Measurements from ENCODE around the gene KIF2C.
"Not testable (repeated sequence)": the region's sequence is repeated elsewhere in the genome, so short reads cannot be mapped to it uniquely, and the experiment has no call there.

Gene KIF2C

DNA sequence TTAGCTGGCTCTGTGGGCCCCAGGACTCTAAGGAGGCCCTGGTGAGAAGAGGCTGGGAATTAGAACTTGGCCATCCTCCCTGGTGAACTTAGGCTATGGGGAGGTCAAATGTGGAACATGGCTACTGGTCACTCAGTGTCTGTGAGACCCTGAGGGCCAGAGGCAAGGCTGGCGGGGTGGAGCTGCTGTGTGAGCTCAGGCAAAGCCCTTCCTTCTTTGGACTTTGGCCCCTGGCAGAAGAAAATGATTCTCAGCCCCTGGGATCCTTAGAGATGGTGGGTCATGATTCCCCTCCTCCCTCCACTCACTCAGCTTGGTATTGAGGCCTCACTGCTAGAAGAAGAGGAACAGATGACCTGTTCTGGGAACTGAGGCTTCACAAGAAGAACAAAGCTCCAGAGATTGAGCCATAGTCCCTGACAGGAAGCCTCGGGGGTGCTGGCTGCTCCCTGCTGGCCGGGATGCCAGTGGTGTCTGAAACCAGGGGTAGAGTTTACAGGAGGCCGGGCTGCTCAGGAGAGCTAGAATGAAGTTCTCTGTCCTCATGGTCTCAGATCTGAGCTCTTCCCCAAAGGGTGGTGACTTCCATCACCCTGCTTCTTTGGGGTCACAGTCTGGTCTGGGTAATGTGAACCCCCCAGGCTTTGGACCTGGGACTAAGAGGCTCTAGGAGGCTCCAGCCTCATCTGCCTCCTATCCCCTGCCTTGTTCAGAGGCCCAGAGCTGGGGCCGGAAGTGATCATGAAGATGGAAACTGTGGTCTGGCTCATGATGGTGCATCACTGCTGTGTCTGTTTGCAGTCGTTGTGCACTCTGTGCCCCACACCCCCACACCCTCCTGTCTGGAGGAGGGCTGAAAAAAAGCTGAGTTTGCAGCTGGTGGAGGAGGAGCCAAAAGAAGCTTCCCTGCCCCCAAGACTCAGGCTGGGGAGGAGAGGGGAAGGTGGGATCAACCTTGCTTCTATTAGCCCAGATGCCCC, 69.6 kb downstream of the KIF2C start:
- no peak for TF ChIP-seq CTCF (IDR thresholded peaks at IDR 0.05; ENCODE audit: insufficient read depth, low read length, missing control alignments)
- ChIA-PET CTCF (interaction anchor here (1.0 to 3.0 kb wide), 10 partner anchors 8 to 205 kb away, joined by 3 to 32 read pairs (median 8); partner anchors contain the start of genes PLK3 and RNU5D-1), POLR2A (interaction anchor here (0.6 to 4.9 kb wide), 11 partner anchors 9 to 712 kb away, joined by 3 to 69 read pairs (median 4); partner anchors contain the start of genes PLK3, PRDX1, RPS8 and UROD)
- H3K4me3 ChIP-seq (ENCODE audit: low read depth, low read length) = peak overlapping the region; percentile 57
- DNase-seq (ENCODE audit: low read depth, low spot score) = peak; percentile 33

DNA sequence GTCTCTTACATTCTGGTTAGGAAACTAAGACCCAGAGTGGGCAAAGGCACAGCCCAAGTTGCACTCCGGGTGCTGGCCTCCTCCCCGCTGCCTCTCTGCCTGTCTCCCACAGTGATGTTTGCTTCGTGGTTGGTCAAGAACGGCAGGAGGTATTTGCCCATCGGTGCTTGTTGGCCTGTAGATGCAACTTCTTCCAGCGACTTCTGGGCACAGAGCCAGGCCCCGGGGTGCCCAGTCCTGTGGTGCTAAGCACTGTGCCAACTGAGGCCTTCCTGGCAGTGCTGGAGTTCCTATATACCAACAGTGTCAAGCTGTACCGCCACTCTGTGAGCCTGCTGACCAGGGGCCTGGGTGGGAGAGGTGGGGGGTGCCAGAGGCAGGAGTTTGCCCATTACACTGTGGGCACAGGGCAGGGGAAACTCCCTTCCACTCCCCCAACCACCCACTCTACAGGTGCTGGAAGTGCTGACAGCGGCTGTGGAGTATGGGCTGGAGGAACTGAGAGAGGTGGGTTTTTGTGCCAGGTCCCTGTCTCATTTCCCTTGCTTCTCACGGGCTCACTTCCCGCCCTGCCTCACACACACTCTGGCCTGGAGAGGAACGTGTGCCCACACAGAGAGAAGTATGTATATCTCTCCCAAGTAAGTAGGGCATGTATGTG, 70.6 kb downstream of the KIF2C start:
- ChIA-PET POLR2A (interaction anchor here (0.6 to 4.9 kb wide), 9 partner anchors 8 to 200 kb away, joined by 3 to 69 read pairs (median 8); partner anchors contain the start of genes PLK3 and RPS8), CTCF (interaction anchor here (1.3 to 3.0 kb wide), 5 partner anchors 9 to 204 kb away, joined by 5 to 32 read pairs (median 9); partner anchors contain the start of gene PLK3)
- peak overlapping the region; percentile 8; the same call in 1 of the 2 replicates for H3K4me3 ChIP-seq (ENCODE audit: low read depth, low read length)
- no peak for TF ChIP-seq CTCF (IDR thresholded peaks at IDR 0.05; ENCODE audit: insufficient read depth, low read length, missing control alignments)
- no peak for DNase-seq (ENCODE audit: low read depth, low spot score)

DNA sequence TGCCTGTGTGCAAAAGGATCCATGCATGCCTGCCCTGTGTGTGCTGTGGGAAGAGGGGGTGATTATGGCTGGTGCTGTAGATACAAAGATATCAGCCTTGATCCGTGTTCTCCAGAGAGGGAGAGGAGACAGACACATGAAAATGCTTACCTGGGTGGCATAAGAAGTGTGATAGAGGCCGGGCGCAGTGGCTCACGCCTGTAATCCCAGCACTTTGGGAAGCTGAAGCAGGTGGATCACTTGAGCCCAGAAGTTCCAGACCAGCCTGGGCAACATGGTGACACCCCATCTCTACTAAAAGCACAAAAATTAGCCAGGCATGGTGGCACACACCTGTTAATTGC, 71.1 kb downstream of the KIF2C start:
- CTCF ChIA-PET = interaction anchor here (1.8 to 3.7 kb wide), 4 partner anchors 10 to 82 kb away, joined by 5 to 32 read pairs (median 13); partner anchors contain the start of gene PLK3
- POLR2A ChIA-PET = interaction anchor here (0.6 to 4.6 kb wide), 4 partner anchors 9 to 200 kb away, joined by 3 to 53 read pairs (median 6); partner anchors contain the start of gene PLK3
- not testable (repeated sequence) for H3K4me3 ChIP-seq (ENCODE audit: low read depth, low read length); DNase-seq (ENCODE audit: low read depth, low spot score)

DNA sequence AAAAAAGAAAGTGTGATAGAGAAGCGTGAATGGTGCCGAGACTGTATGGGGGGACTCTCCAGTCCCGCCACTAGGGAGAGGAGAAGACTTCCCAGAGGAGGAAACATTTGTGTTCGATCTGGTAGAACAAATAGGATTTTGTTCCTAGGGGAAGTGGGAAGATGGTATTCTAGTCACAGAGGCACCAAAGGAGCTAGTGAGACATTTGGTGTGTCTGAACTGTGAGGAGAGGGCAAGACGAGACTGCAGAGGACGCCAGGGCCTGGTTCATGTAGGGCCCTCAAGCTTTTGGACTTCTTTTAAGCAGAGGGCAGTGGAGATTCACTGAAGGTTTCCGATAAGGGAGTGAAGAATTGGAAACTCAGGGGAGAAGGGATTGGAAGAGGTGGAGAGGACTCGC, 71.6 kb downstream of the KIF2C start:
- H3K4me3 ChIP-seq (ENCODE audit: low read depth, low read length) = peak overlapping the region; percentile 6; the same call in 1 of the 2 replicates
- TF ChIP-seq CTCF (IDR thresholded peaks at IDR 0.05; ENCODE audit: insufficient read depth, low read length, missing control alignments) = no peak
- DNase-seq (ENCODE audit: low read depth, low spot score) = no peak
- POLR2A ChIA-PET = interaction anchor here (0.7 to 4.6 kb wide), 4 partner anchors 8 to 12 kb away, joined by 3 to 53 read pairs (median 6); partner anchors contain the start of gene PLK3
- CTCF ChIA-PET = interaction anchor here (1.8 to 3.7 kb wide), 2 partner anchors 11 to 18 kb away, joined by 5 to 17 read pairs; partner anchors contain the start of gene PLK3

DNA sequence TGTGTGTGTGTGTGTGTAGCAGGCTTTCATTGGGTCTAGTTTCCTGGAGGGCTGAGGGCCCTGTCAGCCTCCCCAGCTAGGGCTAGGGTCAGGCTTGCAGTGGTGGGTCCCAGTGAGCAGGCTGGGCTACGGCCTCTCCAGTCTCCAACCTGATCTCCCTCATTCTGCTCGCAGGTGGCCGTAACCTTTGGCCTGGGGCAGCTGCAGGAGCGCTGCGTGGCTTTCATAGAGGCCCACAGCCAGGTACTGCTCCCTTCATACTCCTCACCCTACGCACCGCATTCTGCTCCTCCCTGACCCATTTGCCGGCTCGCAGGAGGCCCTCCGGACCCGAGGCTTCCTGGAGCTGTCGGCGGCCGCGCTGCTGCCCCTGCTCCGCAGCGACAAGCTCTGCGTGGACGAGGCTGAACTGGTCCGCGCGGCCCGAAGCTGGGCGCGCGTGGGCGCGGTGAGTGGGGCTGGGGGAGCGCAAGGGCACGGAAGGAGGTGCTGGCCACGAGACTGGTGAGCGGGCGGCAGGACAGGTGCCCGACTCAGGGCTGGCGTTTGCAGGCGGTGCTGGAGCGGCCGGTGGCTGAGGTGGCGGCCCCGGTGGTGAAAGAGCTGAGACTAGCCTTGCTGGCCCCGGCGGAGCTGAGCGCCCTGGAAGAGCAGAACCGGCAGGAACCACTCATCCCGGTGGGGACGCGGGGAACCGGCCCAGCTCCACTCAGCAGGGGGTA, 73.3 kb downstream of the KIF2C start:
- no peak for DNase-seq (ENCODE audit: low read depth, low spot score)
- CTCF ChIA-PET = interaction anchor here (1.9 to 3.7 kb wide), 2 partner anchors 13 to 20 kb away, joined by 8 to 17 read pairs; partner anchors contain the start of gene PLK3
- peak overlapping the region; percentile 35 for H3K4me3 ChIP-seq (ENCODE audit: low read depth, low read length)
- TF ChIP-seq CTCF (IDR thresholded peaks at IDR 0.05; ENCODE audit: insufficient read depth, low read length, missing control alignments) = no peak
- POLR2A ChIA-PET = interaction anchor here (1.1 to 4.6 kb wide), 5 partner anchors 10 to 91 kb away, joined by 3 to 53 read pairs (median 4); partner anchors contain the start of gene PLK3

GRCh38 chr1:44815926-44816325, 76.3 kb downstream of the KIF2C start:
- DNase-seq (ENCODE audit: low read depth, low spot score); H3K4me3 ChIP-seq (ENCODE audit: low read depth, low read length): not testable (repeated sequence)
- ChIA-PET CTCF (interaction anchor here (1.1 to 2.1 kb wide), 3 partner anchors 83 to 198 kb away, joined by 3 to 5 read pairs (median 3); no protein-coding TSS in a partner anchor), POLR2A (interaction anchor here (0.5 to 3.1 kb wide), 3 partner anchors 10 to 85 kb away, joined by 3 to 13 read pairs (median 4); partner anchors contain the start of genes PLK3 and RNU5D-1)
